Caco-2 (cell line): Measurements from ENCODE around the gene KLHL36. TPM values are rescaled to one million over a fixed set of nuclear protein-coding genes. Genes with fewer than 3 reads are reported as not detected.

Experiments used
- Bru-seq: library from RNA; stranded (reverse); fragments of 400-500 nt; gene quantifications from one replicate; lab custom pipeline; 2021; lab: Mats Ljungman, UMichigan
- BruChase-seq, 2 experiments: library from RNA; stranded (reverse); fragments of 400-500 nt; gene quantifications; one replicate each; lab custom pipeline; 2021; lab: Mats Ljungman, UMichigan
- BruUV-seq: library from RNA; stranded (reverse); fragments of 400-500 nt; replicated peaks from 2 replicates; lab custom pipeline; 2021; lab: Mats Ljungman, UMichigan
- CTCF ChIA-PET: fragments of 300-600 bp; sonication (Branson Sonifier 250); formaldehyde crosslinking; loops from one replicate; lab custom pipeline; 2022; ENCODE audit warnings: antibody characterized with exemption; lab: Charles Lee
- POLR2A ChIA-PET: fragments of 300-600 bp; sonication (Branson Sonifier 250); formaldehyde crosslinking; loops from one replicate; lab custom pipeline; 2022; ENCODE audit warnings: antibody characterized with exemption; lab: Charles Lee
- DNase-seq, 2 experiments: peaks; one replicate each; pipeline versions ENCODE4 v3.0.0 to v3.0.0-alpha.2; 2020 to 2022
- H3K27me3 ChIP-seq: replicated peaks from 2 replicates; pipeline ENCODE4 v1.6.0; 2011; ENCODE audit warnings: low read length; ENCODE audit not compliant: control insufficient read depth, insufficient read depth
- H3K36me3 ChIP-seq: 2 replicates; pipeline ENCODE4 v1.5.1; 2011; ENCODE audit warnings: low read length; ENCODE audit not compliant: control insufficient read depth, insufficient read depth
- H3K4me1 ChIP-seq: fragments of 250-450 bp; sonication (Bioruptor Pico); 2 replicates; pipeline ENCODE4 v1.5.1; 2020; ENCODE audit warnings: mild to moderate bottlenecking
- H3K4me3 ChIP-seq: 2 replicates; pipeline ENCODE4 v1.5.1; 2011; ENCODE audit warnings: low read depth, mild to moderate bottlenecking, control low read depth, low read length
- H3K9me3 ChIP-seq: fragments of 250-450 bp; sonication (Bioruptor Pico); 2 replicates; pipeline ENCODE4 v1.5.1; 2020; ENCODE audit warnings: mild to moderate bottlenecking, moderate library complexity
- H3K27ac Mint-ChIP-seq: one replicate; pipeline ENCODE4 v1.8.0; 2022; ENCODE audit warnings: mixed read lengths; ENCODE audit not compliant: unreplicated experiment
- H3K27me3 Mint-ChIP-seq: one replicate; pipeline ENCODE4 v1.8.0; 2022; ENCODE audit warnings: mixed read lengths; ENCODE audit not compliant: insufficient read depth, unreplicated experiment
- H3K36me3 Mint-ChIP-seq: one replicate; pipeline ENCODE4 v1.8.0; 2022; ENCODE audit warnings: mild to moderate bottlenecking, mixed read lengths; ENCODE audit not compliant: insufficient read depth, unreplicated experiment
- H3K4me1 Mint-ChIP-seq: one replicate; pipeline ENCODE4 v1.8.0; 2022; ENCODE audit warnings: low read depth, mixed read lengths; ENCODE audit not compliant: unreplicated experiment
- H3K4me3 Mint-ChIP-seq: one replicate; pipeline ENCODE4 v1.8.0; 2022; ENCODE audit warnings: mild to moderate bottlenecking, moderate library complexity, mixed read lengths; ENCODE audit not compliant: unreplicated experiment
- H3K9me3 Mint-ChIP-seq: one replicate; pipeline ENCODE4 v1.8.0; 2022; ENCODE audit warnings: mixed read lengths; ENCODE audit not compliant: unreplicated experiment
- CTCF ChIP-seq, 2 experiments: fragments of 200-600 bp in 1 of 2; IDR thresholded peaks; 1 replicate in 1 of 2; 2 replicates in 1 of 2; pipeline versions ENCODE4 v1.5.1 to v1.8.0; 2011 to 2022; ENCODE audit warnings: antibody characterized with exemption in 1 of 2, control low read depth in 1 of 2, inconsistent platforms in 1 of 2, low read depth in 1 of 2, low read length in 1 of 2, mild to moderate bottlenecking in 1 of 2, moderate library complexity in 1 of 2; ENCODE audit not compliant: insufficient read depth in 1 of 2, severe bottlenecking in 1 of 2, unreplicated experiment in 1 of 2
- intact Hi-C: fragments of 100-400 bp; cut with micrococcal nuclease; formaldehyde crosslinking; loops from one replicate; pipeline ENCODE4 v1.10.0; 2022; ENCODE audit not compliant: unreplicated experiment
- long read RNA-seq: library from polyadenylated mRNA; stranded (forward); transcript quantifications from one replicate; pipeline ENCODE4 v2.0.0, GENCODE V29; 2022
- total RNA-seq: library from RNA; stranded (reverse); gene quantifications from 2 replicates; pipeline ENCODE4 v1.2.3, GENCODE V29; 2022

Gene KLHL36
- total RNA-seq (67.6 and 70.2 TPM in 2 replicates), Bru-seq, nascent RNA (percentile 73 among the genes with signal in this experiment), BruChase-seq, experiment 1, labeled RNA remaining after a 2-hour chase (percentile 75 among the genes with signal in this experiment), BruChase-seq, experiment 2, labeled RNA remaining after a 6-hour chase (percentile 84 among the genes with signal in this experiment)
- long read RNA-seq, full-length matches to known transcripts = 21 of 50 reads
- long read RNA-seq, partial matches to known transcripts = 4 of 50 reads
- long read RNA-seq, other reads (novel, unspliced or antisense) = 25 of 50 reads

DNA sequence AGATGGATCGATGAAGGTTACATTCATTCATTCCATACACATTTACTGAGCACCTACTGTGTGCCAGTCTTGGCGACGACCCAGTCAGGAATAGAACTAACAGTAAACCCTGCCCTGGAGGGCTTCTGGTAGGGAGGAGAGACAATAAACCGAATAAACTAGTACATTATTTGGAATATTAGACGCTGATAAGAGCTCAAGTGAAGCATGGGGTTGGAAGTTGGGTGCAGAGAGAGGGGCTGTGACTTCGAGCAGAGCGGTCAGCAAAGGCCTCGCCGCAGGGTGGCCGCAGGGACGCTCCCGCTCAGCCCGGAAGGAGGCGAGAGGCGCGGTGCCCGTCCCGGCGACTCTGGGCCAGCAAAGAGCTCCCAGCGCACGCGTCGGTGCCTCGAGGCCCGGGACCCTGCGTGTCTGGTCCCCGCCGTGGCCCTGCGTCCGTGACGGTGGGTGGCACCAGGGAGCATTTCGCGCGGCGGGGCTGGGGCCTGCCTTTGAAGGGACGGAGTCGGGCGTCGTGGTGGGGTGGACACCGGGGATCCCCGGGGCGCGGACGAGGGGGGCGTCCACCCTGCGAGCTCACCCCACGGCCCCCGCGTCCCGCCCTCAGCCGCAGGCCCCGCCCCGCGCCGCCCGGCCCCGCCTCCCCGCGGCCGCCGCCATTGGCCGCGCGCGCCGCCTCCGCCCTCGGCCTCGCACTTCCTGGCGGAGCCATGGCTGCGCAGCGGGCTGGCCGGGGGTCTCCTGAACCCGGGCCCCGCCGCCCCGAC is at the start of gene KLHL36:
Gene KLHL36, plus strand, starts transcription at position 684 of the 767 bp plus-strand sequence. CDS start 2,357 bp downstream, outside the sequence.
- CTCF ChIA-PET = interaction anchor here (0.5 to 1.7 kb wide), 4 partner anchors 24 to 78 kb away, joined by 3 to 10 read pairs (median 6); no protein-coding TSS in a partner anchor
- Histone ChIP-seq H3K36me3 (peaks cover 2% of the 10 kb centered on the region), H3K4me1 (peaks cover 14% of the 10 kb centered on the region; the same call in 1 of the 2 replicates), H3K27me3 (no peaks in the 10 kb centered on the region), H3K9me3 (no peaks in the 10 kb centered on the region), H3K4me3 (peak within 1 kb of the TSS; percentile 95)
- peaks cover 6% of the 10 kb centered on the region for H3K27me3 Mint-ChIP-seq
- peak; percentile 55 to 78 for DNase-seq
- BruUV-seq = no TSS peak
- peaks cover 28% of the 10 kb centered on the region for H3K36me3 Mint-ChIP-seq
- no peaks in the 10 kb centered on the region for H3K9me3 Mint-ChIP-seq
- intact Hi-C loops = no loop called here
- peaks cover 12% of the 10 kb centered on the region for H3K4me1 Mint-ChIP-seq
- peak within 1 kb of the TSS; percentile 88 for H3K27ac Mint-ChIP-seq
- TF ChIP-seq CTCF (IDR thresholded peaks at IDR 0.05; ENCODE audit: insufficient read depth in 1 of 2, low read depth in 1 of 2, low read length in 1 of 2, severe bottlenecking in 1 of 2, unreplicated experiment in 1 of 2) = no peak
- POLR2A ChIA-PET = interaction anchor here (1.7 kb wide), 1 partner anchor 78 kb away, joined by 5 read pairs; no protein-coding TSS in a partner anchor
- peak within 1 kb of the TSS; percentile 87 for H3K4me3 Mint-ChIP-seq

- Mint-ChIP-seq H3K27me3 (no peaks in the 10 kb centered on the region), H3K27ac (peak overlapping the region; percentile 69), H3K4me3 (no peak overlapping the region), H3K36me3 (peaks cover 50% of the 10 kb centered on the region), H3K4me1 (peaks cover 7% of the 10 kb centered on the region), H3K9me3 (no peaks in the 10 kb centered on the region)
- BruUV-seq = no TSS peak
- ChIA-PET POLR2A (no interaction called here), CTCF (no interaction called here)
- intact Hi-C loops = no loop called here
- Histone ChIP-seq H3K4me3 (no peak overlapping the region), H3K36me3 (no peaks in the 10 kb centered on the region; the same call in 1 of the 2 replicates), H3K27me3 (no peaks in the 10 kb centered on the region), H3K4me1 (peaks cover 9% of the 10 kb centered on the region), H3K9me3 (no peaks in the 10 kb centered on the region)
- no peak for TF ChIP-seq CTCF (IDR thresholded peaks at IDR 0.05; ENCODE audit: insufficient read depth in 1 of 2, low read depth in 1 of 2, low read length in 1 of 2, severe bottlenecking in 1 of 2, unreplicated experiment in 1 of 2)
- no peak for DNase-seq
These were observed 48.6 kb upstream of the KLHL36 start for GRCh38 chr16:84599521-84600202.
